Uterus (tissue), 4 donors: Measurements from ENCODE around the gene CACNA2D2. TPM values are rescaled to one million over a fixed set of nuclear protein-coding genes. Genes with fewer than 3 reads are reported as not detected.

Experiments used
- DNase-seq, 2 donors: peaks; one replicate each; pipeline ENCODE4 v3.0.0-alpha.2; 2019 to 2020
- H3K27ac ChIP-seq, 2 donors: fragments of 200-600 bp; sonication (generic); 1 replicate in 1 of 2; 2 replicates in 1 of 2; pipeline ENCODE4 v1.5.1; 2016 to 2018
- H3K27me3 ChIP-seq, 2 donors: fragments of 200-600 bp; sonication (generic); one replicate each; pipeline ENCODE4 v1.5.1; 2018 to 2019; ENCODE audit warnings: control low read depth in 1 of 2
- H3K36me3 ChIP-seq, 2 donors: fragments of 200-600 bp; sonication (generic); one replicate each; pipeline ENCODE4 v1.5.1; 2019; ENCODE audit warnings: control low read depth in 1 of 2
- H3K4me1 ChIP-seq, 2 donors: fragments of 200-600 bp; sonication (generic); one replicate each; pipeline ENCODE4 v1.5.1; 2018 to 2019; ENCODE audit warnings: control low read depth in 1 of 2
- H3K4me3 ChIP-seq, 2 donors: fragments of 200-600 bp; sonication (generic); 1 replicate in 1 of 2; 2 replicates in 1 of 2; pipeline ENCODE4 v1.5.1; 2018 to 2019; ENCODE audit warnings: mild to moderate bottlenecking in 1 of 2
- H3K9me3 ChIP-seq, 2 donors: fragments of 200-600 bp; sonication (generic); one replicate each; pipeline ENCODE4 v1.5.1; 2019; ENCODE audit warnings: control low read depth in 1 of 2
- CTCF ChIP-seq, 4 experiments: fragments of 200-600 bp in 2 of 4; fragments of 450-650 bp in 2 of 4; sonication (generic) in 2 of 4; IDR thresholded peaks; one replicate each; pipeline ENCODE4 v1.5.1; 2016 to 2019; ENCODE audit warnings: antibody characterized with exemption in 4 of 4, mild to moderate bottlenecking in 2 of 4, moderate library complexity in 1 of 4
- POLR2A ChIP-seq, 2 donors: fragments of 450-650 bp; IDR thresholded peaks; one replicate each; pipeline ENCODE4 v1.6.1; 2016; ENCODE audit warnings: antibody characterized with exemption in 2 of 2, mild to moderate bottlenecking in 1 of 2, moderate library complexity in 1 of 2
- intact Hi-C: fragments of 100-400 bp; cut with DNase I; formaldehyde crosslinking; loops from one replicate; pipeline ENCODE4 v1.15.1; 2023; ENCODE audit warnings: low total_unique reads
- total RNA-seq, 4 donors: library from RNA; depleted of rRNA in 3 of 4; stranded (reverse); fragments of >200 nt in 3 of 4; gene quantifications; one replicate each; pipeline versions ENCODE4 v1.1.0 to v1.2.4, GENCODE V29; 2014 to 2023
- donor health status: DM: yes; HTN: yes; CAD: no.

The CACNA2D2 gene
- total RNA-seq = 1 to 10 TPM in 2 of 4 donors, under 1 TPM in 1, not detected in 1; under 0.01 to 6.1 (median 5.3) TPM

- peak; percentile 33 to 59 for TF ChIP-seq POLR2A (IDR thresholded peaks at IDR 0.05)
- no peak for TF ChIP-seq CTCF (IDR thresholded peaks at IDR 0.05)
- peaks cover 0 to 4% of the 10 kb centered on the region in 2 donors for H3K4me1 ChIP-seq
- intact Hi-C loops = no loop called here
- H3K9me3 ChIP-seq = no peaks in the 10 kb centered on the region
- peak within 1 kb of the TSS; percentile 33 to 55 for H3K4me3 ChIP-seq
- no peaks in the 10 kb centered on the region for H3K27me3 ChIP-seq
- H3K36me3 ChIP-seq = no peaks in the 10 kb centered on the region
- DNase-seq = peak; percentile 72 to 78
- H3K27ac ChIP-seq = peak within 1 kb of the TSS; percentile 61 to 87
These were observed at the start of gene CACNA2D2 for GRCh38 chr3:50503504-50504342. TSS of gene CACNA2D2 (minus strand) at chr3:50503634. CDS start at chr3:50503423, 211 bp downstream.

GRCh38 chr3:50552598-50552997 lies 49.2 kb upstream of the CACNA2D2 start:
- no peak overlapping the region for H3K4me3 ChIP-seq
- H3K9me3 ChIP-seq = no peaks in the 10 kb centered on the region
- intact Hi-C loops = no loop called here
- no peak overlapping the region for H3K27ac ChIP-seq
- no peaks in the 10 kb centered on the region for H3K4me1 ChIP-seq
- H3K27me3 ChIP-seq = no peaks in the 10 kb centered on the region
- TF ChIP-seq POLR2A (IDR thresholded peaks at IDR 0.05) (no peak), CTCF (IDR thresholded peaks at IDR 0.05) (no peak)
- DNase-seq = no peak
- H3K36me3 ChIP-seq = no peaks in the 10 kb centered on the region

- no peak overlapping the region for H3K4me3 ChIP-seq
- no peaks in the 10 kb centered on the region for H3K4me1 ChIP-seq
- intact Hi-C loops = no loop called here
- no peaks in the 10 kb centered on the region for H3K36me3 ChIP-seq
- no peak for DNase-seq
- TF ChIP-seq POLR2A (IDR thresholded peaks at IDR 0.05) = no peak
- no peaks in the 10 kb centered on the region for H3K9me3 ChIP-seq
- H3K27me3 ChIP-seq = no peaks in the 10 kb centered on the region
- H3K27ac ChIP-seq = no peak overlapping the region
These were observed 48.4 kb upstream of the CACNA2D2 start for GRCh38 chr3:50551681-50552435.

GRCh38 chr3:50551054-50551659 lies 47.7 kb upstream of the CACNA2D2 start:
- DNase-seq = no peak
- Histone ChIP-seq H3K9me3 (no peaks in the 10 kb centered on the region), H3K4me1 (no peaks in the 10 kb centered on the region), H3K36me3 (no peaks in the 10 kb centered on the region), H3K4me3 (no peak overlapping the region), H3K27me3 (no peaks in the 10 kb centered on the region), H3K27ac (no peak overlapping the region)
- intact Hi-C loops = no loop called here
- TF ChIP-seq CTCF (IDR thresholded peaks at IDR 0.05) = no peak

- intact Hi-C loops = no loop called here
- no peaks in the 10 kb centered on the region for H3K36me3 ChIP-seq
- H3K27ac ChIP-seq = no peak overlapping the region
- no peaks in the 10 kb centered on the region for H3K27me3 ChIP-seq
- TF ChIP-seq POLR2A (IDR thresholded peaks at IDR 0.05) (no peak), CTCF (IDR thresholded peaks at IDR 0.05) (peak; percentile 45 to 59 (median 52))
- no peaks in the 10 kb centered on the region for H3K9me3 ChIP-seq
- H3K4me1 ChIP-seq = no peaks in the 10 kb centered on the region
- peak; percentile 46 to 52 for DNase-seq
- no peak overlapping the region for H3K4me3 ChIP-seq
These were observed 46.8 kb upstream of the CACNA2D2 start for GRCh38 chr3:50550079-50550736.
